NCI-H226 (cell line): Measurements from ENCODE around the gene ZNF282.
A peak's percentile ranks its signal among the peaks of the same experiment; 100 is the strongest.

Experiments used
- DNase-seq: peaks from one replicate; pipeline ENCODE4 v3.0.0-alpha.2; 2015

Gene ZNF282

DNA sequence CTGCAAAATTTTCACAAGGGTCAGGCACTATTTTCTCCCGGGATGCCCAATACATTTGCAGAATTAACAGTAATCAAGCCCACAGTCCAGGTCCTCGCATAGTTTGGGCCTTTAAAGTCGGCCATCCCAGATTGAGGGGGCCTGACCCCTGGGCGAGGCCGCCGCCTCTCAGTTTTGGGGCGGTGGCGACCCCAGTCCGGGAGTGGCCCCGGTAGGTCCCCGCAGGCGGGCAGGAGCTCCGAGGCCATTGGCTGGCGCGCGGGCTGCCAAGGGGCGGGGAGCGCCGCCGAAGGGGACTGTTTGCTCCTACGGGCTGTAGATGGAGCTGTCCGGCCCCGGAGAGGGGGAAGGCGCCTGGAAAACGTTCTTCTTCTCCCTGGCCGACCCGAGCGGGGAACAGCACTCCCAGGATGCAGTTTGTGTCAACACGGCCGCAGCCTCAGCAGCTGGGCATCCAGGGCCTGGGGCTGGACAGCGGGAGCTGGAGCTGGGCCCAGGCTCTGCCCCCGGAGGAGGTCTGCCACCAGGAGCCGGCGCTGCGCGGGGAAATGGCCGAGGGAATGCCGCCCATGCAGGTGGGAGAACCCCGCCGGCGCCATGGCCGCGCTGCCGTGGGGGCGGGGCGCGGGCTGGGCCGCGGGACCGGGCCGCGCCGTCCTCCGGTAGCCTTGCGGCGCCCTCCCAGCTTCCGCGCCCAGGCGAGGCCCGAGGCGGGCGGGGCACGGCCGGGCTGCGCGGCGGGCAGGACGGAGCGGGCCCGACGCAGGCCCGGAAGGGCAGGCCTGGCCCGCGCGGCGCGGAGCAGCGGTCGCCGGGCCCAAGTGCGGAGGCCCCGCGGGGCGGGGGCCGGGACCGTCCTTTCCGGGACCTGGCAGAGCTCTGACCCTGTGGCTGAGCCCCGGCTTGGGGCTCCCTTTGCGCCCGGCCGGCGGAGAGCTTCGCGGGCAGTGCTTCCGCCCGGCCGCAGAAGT is at the start of gene ZNF282:
Gene ZNF282, plus strand, starts transcription at position 367 of the 971 bp plus-strand sequence. Its CDS starts 44 bp downstream, at position 411.
- DNase-seq, result peak; percentile 91

DNA sequence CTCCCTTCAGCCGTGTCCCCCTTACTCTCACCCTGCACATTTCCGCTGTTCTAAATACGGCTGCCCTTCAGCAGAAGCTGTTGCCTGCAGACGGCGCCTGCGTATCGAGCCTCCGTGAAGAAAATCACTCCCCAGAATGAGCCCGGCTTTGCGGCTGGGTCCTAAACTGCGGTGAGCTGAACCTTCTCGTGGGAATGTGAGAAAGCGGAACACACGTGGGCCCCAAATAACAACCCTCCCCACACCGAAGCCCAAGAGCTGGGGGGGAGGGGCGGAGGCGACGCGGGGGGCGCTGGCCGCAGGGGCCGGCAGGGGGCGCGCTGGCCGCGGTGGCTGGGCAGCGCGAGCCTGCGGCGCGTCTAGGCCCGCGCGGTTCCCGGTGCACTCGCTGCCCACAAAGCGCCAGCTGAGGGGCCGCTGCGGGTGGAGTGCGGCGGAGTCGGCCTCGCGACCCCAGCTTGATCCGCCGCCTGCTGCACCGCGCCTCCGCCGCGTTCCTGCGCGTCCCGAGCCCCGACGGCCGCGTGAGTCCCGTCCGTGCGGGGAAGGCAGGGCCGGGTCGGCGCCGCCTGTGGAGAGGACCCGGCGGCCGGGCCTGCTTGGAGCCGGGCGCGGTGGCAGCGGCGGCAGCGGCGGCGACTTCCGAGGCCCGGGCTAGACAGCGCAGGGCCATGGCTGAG is 48.1 kb upstream of the ZNF282 start, which contains the start of gene ZNF398:
Gene ZNF398, plus strand, starts transcription at position 382 of the 680 bp plus-strand sequence. Its CDS starts 290 bp downstream, at position 672.
- DNase-seq, result peak; percentile 47

DNA sequence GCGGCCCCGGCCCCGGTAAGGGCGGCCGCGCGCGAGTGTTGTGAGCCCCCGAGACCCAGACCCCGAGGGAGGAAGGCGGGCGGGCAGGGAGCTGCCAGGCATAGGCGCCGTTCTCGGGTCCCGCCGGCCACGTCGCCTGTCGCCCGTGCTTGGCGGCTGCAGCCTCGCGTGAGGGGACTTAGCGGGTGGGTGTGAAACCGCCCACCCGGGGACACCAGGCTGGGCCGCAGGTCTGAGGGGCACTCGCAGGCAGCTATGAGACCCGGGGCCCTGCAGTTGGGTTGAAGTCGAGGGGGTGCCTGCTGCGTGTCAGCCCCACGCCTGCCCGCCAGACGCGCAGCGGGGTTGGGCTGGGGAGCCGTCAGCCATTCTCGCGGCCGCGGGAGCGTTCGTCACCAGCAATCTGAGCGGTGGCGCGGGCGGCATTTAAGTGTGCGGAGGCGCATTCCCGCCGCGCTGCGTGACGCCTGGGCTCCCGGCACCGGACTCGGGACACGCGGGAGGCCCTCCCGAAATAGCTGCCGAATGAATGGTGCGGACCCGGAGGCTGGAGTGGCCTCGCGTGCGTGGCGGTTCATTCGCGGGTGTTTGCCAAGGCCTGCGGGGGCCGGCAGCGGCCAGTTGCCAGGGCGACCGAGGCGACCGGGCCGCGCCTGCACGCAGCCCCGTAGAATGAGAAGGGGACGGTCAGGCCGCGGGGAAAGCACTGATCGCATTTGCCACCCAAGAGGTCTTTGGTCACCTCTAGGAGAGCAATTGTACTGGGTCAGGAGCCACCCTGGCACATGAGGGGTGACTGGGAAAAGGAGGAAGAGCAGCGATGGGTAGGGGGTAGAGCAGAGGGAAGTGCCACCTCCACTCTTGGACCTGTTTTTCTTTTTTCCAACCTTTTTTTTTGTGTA is 47.3 kb upstream of the ZNF282 start:
- DNase-seq, result no peak

DNA sequence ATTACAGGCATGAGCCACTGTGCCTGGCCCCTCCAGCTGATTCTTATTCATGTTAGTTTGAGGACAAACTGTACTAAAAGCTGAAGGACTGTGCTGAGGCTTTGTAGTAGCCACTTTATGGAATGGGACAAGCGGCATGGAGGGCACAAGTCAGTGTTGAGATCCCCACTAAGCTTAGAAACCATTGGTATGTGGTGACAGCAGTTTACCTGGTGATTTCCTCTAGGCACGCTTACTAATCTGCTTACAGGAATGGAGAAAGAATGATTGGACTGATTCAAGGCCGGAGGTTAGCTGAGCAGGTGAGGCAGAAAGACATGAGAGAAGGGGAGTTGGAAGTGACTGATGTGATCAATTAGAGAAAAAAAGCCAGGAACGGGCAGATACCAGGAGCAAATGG is 44.4 kb upstream of the ZNF282 start:
- no peak for DNase-seq

DNA sequence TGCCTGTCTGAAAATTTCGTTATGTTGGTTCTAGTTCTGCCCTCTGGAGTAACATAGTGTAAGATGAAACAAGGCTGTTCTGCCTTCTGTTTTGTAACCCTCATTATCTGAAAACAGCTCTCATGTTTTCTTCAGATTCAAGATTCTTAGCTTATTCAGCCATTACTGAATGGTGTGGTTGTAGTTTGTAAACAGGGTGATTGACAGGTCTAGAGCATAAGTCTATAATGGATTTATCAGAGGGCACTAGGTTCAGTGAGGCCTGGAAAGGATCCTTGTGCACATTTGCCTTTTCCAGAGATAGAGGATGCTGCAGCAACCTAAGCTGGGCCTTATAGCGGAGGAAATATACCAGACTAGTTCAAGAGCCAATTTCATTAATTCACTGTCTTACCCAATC is 42.0 kb upstream of the ZNF282 start:
- no peak for DNase-seq

DNA sequence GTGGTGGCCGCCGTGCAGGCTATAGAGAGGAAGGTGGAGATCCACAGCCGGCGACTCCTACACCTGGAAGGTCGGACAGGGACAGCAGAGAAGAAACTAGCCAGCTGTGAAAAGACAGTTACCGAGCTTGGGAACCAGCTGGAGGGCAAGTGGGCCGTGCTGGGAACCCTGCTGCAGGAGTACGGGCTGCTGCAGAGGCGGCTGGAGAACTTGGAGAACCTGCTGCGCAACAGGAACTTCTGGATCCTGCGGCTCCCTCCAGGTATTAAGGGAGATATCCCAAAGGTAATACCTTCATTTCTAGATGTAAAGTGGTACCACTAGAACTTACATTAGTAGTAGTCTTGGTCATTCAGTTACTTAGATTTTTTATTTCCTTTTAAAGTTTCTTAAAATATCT is 41.3 kb upstream of the ZNF282 start:
- no peak for DNase-seq

DNA sequence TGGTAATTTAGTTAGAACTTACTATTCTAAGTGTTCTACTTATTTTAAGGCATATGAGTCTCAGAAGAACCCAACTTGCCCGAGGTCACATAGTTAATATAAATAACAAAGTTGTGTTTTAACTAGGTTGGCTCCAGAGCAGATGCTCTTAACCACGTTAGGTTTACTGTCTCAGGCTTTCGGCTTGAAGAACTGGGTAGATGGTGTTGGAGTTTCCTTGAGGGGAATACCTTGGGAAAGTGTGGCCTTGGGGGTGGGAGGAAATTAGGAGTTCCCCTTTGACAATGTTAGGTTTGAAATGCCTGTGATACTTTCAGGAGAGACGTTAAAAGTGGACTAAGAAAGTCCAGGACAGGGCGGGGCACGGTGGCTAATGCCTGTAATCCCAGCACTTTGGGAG is 38.4 kb upstream of the ZNF282 start:
- no peak for DNase-seq

DNA sequence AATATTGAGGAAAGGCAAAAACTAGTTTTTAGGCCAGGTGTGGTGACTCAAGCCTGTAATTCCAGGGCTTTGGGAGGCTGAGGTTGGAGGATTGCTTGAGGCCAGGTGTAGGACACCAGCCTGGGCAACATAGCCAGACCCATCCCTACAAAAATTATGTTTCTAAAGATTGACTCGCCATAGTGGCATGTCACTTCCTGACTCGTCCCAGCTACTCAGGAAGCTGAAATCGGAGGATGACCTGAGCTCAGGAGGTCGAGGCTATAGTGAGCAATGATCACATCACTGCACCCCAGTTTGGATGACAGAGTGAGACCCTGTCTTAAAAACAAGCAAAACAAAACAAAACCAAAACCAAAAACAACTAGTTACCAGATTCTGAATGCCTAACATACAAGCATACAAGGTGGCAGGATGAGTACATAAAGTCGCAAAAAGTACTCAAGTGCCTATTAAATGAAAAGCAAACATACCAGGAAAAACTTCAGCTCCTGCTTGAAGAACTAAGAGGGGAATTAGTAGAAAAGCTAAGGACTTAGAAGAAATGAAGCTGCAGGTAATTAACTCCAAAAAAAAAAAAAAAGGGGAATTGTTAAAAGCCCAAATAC is 34.0 kb upstream of the ZNF282 start:
- DNase-seq, result peak; percentile 11

DNA sequence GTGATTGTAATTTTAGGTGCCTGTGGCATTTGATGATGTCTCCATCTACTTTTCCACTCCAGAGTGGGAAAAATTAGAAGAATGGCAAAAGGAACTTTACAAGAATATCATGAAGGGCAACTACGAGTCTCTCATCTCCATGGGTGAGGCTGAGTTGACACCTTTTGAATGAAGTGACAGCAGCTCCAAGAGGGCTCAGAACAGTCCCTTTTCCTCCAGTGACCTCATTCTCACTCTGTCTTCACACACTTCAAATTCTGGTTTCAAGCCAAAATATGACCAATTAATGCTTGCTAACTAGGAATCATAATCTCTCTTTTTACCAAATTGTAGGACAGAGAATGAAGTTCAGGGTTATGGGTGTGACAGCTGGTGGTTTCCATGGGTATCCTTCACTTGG is 29.2 kb upstream of the ZNF282 start:
- DNase-seq, result no peak

DNA sequence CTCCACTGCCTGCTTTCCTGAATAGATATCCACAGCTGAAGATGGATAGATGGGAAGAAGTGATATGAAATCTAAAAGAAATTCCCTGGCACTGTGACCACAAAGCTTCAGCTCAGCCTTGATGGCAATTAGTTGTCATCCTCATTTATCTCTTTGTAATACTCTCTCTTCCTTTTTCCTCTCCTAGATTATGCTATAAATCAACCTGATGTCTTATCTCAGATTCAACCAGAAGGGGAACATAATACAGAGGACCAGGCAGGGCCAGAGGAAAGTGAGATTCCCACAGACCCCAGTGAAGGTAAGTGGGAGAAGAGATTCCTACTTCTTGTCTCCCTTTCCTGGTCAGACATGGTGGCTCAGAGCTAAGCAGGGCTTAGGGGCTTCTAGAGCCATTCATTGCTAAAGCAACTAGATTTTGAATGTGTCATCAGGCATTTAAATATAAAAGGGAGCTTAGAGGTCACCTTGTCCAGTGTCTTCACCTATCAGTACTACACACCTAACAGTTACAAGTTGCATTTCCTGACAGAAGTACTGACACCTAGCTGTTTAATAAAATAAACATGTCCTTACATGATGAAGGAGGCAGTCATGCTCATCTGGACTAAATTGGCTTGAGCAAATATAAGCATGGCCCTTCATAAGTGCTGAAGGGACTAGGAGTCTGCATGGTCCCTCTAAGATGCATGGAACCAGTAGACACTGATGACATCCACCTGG is 28.6 kb upstream of the ZNF282 start:
- no peak for DNase-seq

DNA sequence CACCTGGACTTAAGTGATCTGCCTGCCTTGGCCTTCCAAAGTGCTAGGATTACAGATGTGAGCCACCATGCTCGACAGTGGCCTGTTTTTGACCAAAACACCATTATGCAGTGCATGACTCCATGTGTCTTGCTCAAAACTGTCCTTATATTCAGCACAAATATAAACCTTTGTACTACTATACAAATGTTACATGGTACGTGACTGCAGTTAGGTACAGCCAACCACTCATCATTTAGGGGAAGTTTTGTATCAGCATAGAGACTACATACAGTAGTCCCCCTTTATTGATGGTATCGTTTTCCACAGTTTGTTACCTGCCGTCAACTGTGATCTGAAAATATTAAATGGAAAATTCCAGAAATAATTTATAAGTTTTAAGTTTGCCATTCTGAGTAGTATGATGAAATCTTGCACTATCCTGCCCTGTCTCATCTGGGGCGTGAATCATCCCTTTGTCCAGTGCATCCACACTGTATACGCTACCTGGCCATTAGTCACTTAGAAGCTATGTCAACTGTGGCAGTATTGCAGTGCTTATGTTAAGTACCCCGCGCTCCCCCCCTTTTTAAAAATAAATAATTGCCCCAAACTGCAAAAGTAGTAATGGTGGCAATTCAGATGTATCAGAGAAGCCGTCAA is 23.3 kb upstream of the ZNF282 start:
- peak; percentile 17 for DNase-seq

DNA sequence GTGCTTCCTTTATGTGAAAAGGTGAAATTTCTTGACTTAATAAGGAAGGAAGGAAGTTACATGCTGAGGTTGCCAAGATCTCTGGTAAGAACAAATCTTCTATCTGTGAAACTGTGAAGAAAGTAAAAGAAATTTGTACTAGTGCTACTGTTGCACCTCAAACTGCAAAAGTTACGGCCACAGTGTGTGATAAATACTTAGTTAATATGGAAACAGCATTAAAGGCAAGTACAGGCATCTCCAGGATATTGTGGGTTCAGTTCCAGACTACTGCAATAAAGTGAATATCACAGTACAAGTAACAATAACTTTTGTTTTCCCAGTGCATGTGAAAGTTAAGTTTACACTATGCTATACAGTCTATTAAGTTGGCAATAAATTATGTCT is 22.8 kb upstream of the ZNF282 start:
- no peak for DNase-seq

DNA sequence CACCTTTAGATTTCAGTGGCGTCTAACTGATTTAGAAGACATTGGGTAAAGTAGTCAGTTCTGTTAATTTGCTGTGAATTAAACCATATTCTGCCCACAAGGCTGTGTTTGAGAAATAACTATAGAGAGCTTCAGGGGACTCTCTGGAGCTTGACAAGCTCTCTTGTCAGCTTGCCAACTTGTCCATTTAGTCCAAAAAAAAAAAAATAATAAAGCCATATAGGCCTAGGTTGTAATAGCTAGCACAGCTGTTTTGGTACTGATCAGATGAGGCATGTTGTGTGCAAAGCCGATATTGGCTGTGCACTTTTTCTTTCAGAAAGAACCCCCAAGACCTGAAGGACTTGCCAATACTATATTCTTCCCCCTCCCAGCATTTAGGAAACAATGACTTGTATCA is 20.2 kb upstream of the ZNF282 start:
- DNase-seq, result no peak

DNA sequence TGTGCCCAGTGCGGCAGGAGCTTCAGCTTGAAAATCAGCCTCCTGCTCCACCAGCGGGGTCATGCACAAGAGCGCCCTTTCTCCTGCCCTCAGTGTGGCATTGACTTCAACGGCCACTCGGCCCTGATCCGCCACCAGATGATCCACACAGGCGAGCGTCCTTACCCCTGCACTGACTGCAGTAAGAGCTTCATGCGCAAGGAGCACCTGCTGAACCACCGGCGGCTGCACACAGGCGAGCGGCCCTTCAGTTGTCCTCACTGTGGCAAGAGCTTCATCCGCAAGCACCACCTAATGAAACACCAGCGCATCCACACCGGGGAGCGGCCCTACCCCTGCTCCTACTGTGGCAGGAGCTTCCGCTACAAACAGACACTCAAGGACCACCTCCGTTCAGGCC is 16.1 kb upstream of the ZNF282 start:
- no peak for DNase-seq

DNA sequence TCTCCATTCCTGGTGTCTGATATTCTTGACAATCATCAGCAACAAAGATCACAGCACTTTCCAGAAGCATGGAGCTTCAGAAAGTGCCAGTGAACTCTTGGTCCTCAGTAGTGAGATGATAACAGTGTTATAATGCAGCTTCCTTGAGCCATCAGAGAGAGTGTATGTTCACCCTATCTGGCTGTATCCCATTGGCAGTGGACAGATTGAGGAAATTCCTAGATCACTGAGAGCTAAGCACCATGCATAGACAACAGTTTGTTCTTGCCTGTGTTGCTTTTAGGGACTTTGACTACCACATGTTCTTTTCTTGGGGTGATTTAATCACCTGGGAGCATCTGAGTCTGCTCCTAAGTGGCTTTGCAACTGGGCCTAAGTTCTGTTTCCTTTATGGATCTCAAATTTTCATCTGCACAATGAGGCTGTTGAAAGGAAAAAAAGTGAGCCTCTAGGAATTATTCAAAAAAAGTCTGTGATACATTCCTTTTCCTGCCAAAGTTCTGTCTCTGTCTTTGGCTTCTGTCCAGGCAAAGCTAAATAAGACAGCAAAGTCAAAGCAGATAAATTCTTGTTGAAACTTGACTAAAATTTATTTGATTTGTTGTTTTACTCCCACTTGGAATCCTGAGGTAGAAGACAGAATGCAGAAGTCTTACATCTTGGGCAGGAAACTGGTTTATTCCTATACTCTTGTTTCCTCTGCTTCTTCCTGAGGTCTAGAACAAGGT is 14.5 kb upstream of the ZNF282 start:
- no peak for DNase-seq

DNA sequence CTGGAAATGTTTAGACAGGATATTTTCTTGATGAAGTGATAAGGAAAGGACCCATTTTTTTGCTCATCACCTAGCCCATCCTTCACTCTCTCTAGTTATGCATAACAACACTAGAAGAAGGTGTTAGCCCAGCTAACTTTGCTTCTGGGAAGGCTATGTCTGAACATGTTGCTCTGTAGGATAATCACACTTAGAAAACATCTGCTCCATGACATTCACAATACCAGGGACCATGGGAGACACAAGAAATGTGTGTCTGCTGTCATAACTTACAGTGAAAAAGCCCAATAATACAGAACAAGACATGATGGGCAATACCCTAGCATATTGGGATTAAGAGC is 13.9 kb upstream of the ZNF282 start:
- no peak for DNase-seq

DNA sequence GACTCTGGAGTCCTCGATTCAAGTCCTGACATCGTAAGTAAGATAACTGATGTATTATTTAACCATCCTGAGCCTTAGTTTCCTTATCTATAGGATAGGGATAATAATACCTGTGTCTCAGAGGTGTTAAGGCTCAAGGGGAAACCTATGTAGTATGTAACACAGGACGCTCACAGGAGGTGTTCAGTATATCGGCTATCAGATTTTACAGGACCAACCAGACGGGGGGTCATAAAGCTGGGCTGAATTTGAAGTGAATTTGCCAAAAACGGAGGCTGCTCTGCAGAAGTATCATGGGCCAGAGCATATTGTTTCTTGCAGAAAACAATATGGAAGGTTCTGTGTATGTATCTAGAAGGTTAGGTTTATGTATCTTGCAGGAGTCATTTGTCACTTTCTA is 11.1 kb upstream of the ZNF282 start:
- no peak for DNase-seq

DNA sequence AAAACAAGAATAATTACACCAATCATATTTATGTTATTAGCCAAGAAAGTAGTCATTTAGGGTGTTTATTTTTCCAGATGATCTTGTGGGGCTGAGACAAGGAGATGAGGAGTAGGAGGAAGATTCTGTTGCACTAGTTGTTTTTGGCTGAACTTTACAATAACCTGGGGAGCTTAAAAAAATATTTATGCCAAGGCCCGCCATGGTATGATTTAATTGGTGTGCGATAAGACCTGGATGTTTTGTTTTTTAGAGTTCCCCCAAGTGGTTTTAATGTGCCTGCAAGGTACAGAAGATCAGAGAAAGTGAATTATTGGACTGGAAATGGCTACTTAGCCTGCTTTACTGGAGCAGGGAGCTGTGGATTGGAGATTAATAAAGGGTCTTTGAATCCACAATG is 7.1 kb upstream of the ZNF282 start:
- no peak for DNase-seq

DNA sequence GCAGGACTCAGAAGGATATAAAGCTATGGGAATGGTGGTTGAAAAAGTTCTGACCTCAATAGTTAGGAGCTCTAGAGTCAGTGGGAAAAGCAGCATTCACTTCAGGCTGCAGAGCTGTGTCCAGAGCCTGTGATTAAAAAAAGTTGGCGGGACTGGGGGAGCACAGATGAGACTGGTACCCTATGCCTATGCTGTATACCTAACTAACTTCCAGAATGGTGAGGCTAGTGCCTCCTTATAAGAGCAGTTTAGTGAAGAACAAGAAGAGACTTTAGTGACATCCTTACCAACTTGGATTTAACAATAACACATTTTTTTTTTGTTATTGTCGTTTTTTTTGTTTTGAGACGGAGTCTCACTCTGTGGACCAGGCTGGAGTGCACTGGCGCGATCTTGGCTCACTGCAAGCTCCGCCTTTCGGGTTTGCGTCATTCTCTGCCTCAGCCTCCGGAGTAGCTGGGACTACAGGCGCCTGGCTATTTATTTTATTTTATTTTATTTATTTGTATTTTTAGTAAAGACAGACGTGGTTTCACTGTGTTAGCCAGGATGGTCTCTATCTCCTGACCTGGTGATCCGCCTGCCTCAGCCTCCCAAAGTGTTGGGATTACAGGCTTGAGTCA is 6.6 kb upstream of the ZNF282 start:
- DNase-seq, result no peak

DNA sequence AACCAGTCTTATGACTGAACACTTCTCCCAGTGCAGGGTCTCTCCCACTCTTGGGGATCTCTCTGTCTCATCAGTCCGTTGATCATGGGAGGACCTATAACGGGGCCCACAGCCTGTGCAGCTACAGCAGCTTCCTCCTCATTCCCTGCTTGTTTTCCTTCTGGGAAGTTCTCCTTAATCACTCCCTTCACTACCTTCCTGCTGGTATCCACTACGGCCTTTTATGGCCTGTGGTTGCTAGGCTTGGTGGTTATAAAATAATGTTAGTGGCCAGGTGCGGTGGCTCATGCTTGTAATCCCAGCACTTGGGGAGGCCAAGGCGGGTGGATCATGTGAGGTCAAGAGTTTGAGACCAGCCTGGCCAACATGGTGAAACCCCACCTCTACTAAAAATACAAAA is 3.5 kb upstream of the ZNF282 start:
- no peak for DNase-seq
